ENCODE measurements around the gene BABAM2. TPM values are rescaled to one million over a fixed set of nuclear protein-coding genes. Genes with fewer than 3 reads are reported as not detected.

Gene BABAM2
- total and polyA plus RNA-seq, 4 donors: 17.2 to 53.8 (median 36.5) TPM

DNA sequence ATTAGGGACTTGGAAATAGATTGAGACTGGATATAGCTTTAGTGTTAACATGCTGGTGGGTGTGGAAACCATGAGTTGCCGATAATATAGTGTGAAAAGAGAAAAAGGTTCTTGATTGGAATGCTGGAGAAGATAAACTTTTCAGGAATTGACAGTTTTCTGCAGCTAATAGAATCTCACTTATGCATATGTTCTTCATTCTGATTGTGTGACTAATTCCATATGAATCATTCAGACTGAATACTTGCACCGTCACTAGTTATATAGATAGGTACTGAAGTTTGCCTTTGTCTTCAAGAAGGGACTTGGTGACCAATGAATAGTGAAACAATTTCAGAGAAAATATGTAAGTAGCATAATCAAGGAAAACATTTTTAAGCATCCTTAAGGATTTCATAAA lies 276.4 kb downstream of the BABAM2 start:
- no peaks in the 10 kb centered on the region for H3K27me3 ChIP-seq (ENCODE audit: control insufficient read depth in 1 of 2, insufficient read depth in 2 of 2, low read length in 1 of 2)
- no peak for DNase-seq
- H3K27ac ChIP-seq (ENCODE audit: low read depth in 1 of 2, low read length in 2 of 2): no peak overlapping the region
- H3K36me3 ChIP-seq (ENCODE audit: control insufficient read depth in 1 of 2, insufficient read depth in 2 of 2, low read length in 1 of 2): no peaks in the 10 kb centered on the region
- WGBS, 2 donors: 95 to 97% methylated on average over 2 of the region's 2 CpGs
- intact Hi-C loops (cut with DNase I): no loop called here
- no peak overlapping the region for H3K4me3 ChIP-seq (ENCODE audit: low read length in 2 of 2)
- no peaks in the 10 kb centered on the region for H3K9me3 ChIP-seq (ENCODE audit: control insufficient read depth, low read length)
- no peak for ATAC-seq (ENCODE audit: low FRiP score)
- peaks cover 0 to 3% of the 10 kb centered on the region in 2 donors for H3K4me1 ChIP-seq (ENCODE audit: control insufficient read depth in 1 of 2, insufficient read depth in 2 of 2, low read length in 2 of 2)

DNA sequence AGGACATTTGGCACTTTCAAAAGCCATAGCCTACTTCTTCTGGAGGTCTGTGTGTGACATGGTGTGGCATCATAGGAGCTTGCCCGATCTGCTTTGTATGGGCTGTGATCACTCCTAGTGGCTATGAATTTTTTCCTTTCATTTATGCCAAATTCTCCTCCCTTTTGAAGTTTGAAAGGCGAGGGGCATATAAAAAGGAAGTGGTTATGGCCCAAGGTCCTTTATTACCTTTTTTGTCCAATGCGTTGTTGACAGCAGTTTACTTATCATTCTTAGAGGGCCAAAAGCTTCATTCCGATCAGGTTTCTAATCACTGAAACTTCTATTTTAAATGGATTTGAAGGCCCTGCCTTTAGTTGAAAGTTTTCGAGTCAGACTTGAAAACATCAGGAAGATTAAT lies 277.8 kb downstream of the BABAM2 start:
- ATAC-seq (ENCODE audit: low FRiP score): no peak
- no peaks in the 10 kb centered on the region for H3K27me3 ChIP-seq (ENCODE audit: control insufficient read depth in 1 of 2, insufficient read depth in 2 of 2, low read length in 1 of 2)
- peaks cover 0 to 3% of the 10 kb centered on the region in 2 donors for H3K4me1 ChIP-seq (ENCODE audit: control insufficient read depth in 1 of 2, insufficient read depth in 2 of 2, low read length in 2 of 2)
- WGBS, 2 donors: 95 to 96% methylated on average over 5 of the region's 5 CpGs
- intact Hi-C loops (cut with DNase I): no loop called here
- no peaks in the 10 kb centered on the region for H3K9me3 ChIP-seq (ENCODE audit: control insufficient read depth, low read length)
- H3K27ac ChIP-seq (ENCODE audit: low read depth in 1 of 2, low read length in 2 of 2): no peak overlapping the region
- no peak for DNase-seq
- H3K36me3 ChIP-seq (ENCODE audit: control insufficient read depth in 1 of 2, insufficient read depth in 2 of 2, low read length in 1 of 2): no peaks in the 10 kb centered on the region
- H3K4me3 ChIP-seq (ENCODE audit: low read length in 2 of 2): no peak overlapping the region

DNA sequence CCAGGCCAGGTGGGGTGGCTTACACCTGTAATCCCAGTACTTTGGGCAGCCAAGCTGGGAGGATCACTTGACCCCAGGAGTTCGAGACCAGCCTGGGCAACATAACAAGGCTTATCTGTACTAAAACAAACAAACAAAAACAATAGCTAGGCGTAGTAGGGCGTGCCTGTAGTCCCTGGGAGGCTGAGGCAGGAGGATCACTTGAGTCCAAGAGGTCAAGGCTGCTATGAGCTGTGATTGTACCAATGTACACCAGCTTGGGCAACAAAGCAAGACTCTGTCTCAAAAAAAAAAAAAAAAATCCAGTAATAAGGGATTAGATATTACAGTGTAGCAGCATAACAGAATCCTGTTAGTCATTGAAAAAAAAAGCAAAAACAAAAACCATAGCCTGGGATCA lies 279.0 kb downstream of the BABAM2 start:
- DNase-seq (no peak), ATAC-seq (ENCODE audit: low FRiP score) (no peak)
- intact Hi-C loops (cut with DNase I): no loop called here
- 80 to 82% methylated on average over 3 of the region's 3 CpGs for WGBS, 2 donors
- H3K27me3 ChIP-seq (ENCODE audit: control insufficient read depth in 1 of 2, insufficient read depth in 2 of 2, low read length in 1 of 2): no peaks in the 10 kb centered on the region
- peaks cover 0 to 1% of the 10 kb centered on the region in 2 donors for H3K4me1 ChIP-seq (ENCODE audit: control insufficient read depth in 1 of 2, insufficient read depth in 2 of 2, low read length in 2 of 2)
- H3K9me3 ChIP-seq (ENCODE audit: control insufficient read depth, low read length): no peaks in the 10 kb centered on the region
- no peaks in the 10 kb centered on the region for H3K36me3 ChIP-seq (ENCODE audit: control insufficient read depth in 1 of 2, insufficient read depth in 2 of 2, low read length in 1 of 2)
- no peak overlapping the region for H3K27ac ChIP-seq (ENCODE audit: low read depth in 1 of 2, low read length in 2 of 2)
- no peak overlapping the region for H3K4me3 ChIP-seq (ENCODE audit: low read length in 2 of 2)

DNA sequence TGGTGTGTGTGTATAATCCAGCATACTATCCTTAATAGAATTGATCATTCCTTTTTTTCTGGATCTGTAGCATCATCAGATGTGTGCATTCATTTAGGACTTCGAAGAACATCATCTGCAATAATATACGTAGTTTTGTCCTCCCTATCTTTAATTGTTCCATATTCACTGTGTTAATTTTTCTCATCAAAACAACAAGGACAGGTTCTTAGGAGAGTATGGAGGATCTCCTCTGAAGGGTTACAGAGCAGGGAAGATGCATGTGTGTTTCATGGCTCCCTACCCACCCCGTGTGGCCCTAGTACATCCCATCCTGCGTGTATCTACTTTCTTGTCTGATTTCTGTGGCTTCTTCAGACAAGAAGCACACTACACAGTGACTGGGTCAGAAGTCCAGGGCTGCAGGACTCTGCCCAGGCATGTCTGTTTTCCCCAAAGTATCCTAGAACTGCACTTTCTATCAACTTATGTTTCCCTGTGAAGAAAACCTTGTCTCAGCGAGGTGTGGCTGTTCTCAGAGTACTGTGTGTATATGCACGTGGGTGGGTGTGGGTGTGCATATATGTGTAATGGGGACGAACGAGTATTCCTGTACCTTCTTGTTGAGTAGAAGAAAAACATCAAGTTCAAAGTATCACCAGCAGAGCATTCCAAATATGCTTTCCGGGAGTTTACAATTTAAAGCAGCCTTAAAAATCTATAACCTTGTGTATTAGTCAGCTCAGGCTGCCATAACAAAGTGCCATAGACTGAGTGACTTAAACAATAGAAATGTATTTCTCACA lies 281.8 kb downstream of the BABAM2 start:
- Histone ChIP-seq H3K36me3 (ENCODE audit: control insufficient read depth in 1 of 2, insufficient read depth in 2 of 2, low read length in 1 of 2) (no peaks in the 10 kb centered on the region), H3K27ac (ENCODE audit: low read depth in 1 of 2, low read length in 2 of 2) (no peak overlapping the region), H3K27me3 (ENCODE audit: control insufficient read depth in 1 of 2, insufficient read depth in 2 of 2, low read length in 1 of 2) (no peaks in the 10 kb centered on the region), H3K4me3 (ENCODE audit: low read length in 2 of 2) (no peak overlapping the region), H3K9me3 (ENCODE audit: control insufficient read depth, low read length) (no peaks in the 10 kb centered on the region), H3K4me1 (ENCODE audit: control insufficient read depth in 1 of 2, insufficient read depth in 2 of 2, low read length in 2 of 2) (no peaks in the 10 kb centered on the region)
- ATAC-seq (ENCODE audit: low FRiP score) (no peak), DNase-seq (no peak)
- intact Hi-C loops (cut with DNase I): no loop called here
- 92 to 94% methylated on average over 9 of the region's 9 CpGs for WGBS, 2 donors

DNA sequence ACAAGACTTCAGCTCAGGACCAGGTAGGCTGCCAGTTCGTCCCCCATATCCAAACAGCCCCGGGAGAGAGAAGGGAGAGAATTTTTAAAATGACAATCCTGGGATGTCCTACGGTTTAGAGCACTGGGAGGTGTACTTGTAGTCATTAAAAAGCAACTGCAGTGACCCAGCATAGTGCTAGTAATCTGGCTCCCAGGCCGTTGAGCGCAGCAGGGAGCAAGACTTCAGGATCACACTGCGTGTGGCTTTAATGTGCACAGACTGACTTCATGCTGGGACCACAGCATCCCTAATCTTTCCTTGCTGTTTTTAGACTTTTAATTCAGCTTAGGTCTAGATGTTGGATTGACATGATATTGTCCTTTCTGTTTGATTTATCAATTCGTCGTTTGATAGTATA lies 282.8 kb downstream of the BABAM2 start:
- 78 to 86% methylated on average over 8 of the region's 8 CpGs for WGBS, 2 donors
- Histone ChIP-seq H3K4me1 (ENCODE audit: control insufficient read depth in 1 of 2, insufficient read depth in 2 of 2, low read length in 2 of 2) (no peaks in the 10 kb centered on the region), H3K36me3 (ENCODE audit: control insufficient read depth in 1 of 2, insufficient read depth in 2 of 2, low read length in 1 of 2) (no peaks in the 10 kb centered on the region), H3K27ac (ENCODE audit: low read depth in 1 of 2, low read length in 2 of 2) (no peak overlapping the region), H3K4me3 (ENCODE audit: low read length in 2 of 2) (no peak overlapping the region), H3K9me3 (ENCODE audit: control insufficient read depth, low read length) (no peaks in the 10 kb centered on the region), H3K27me3 (ENCODE audit: control insufficient read depth in 1 of 2, insufficient read depth in 2 of 2, low read length in 1 of 2) (no peaks in the 10 kb centered on the region)
- DNase-seq: no peak
- intact Hi-C loops (cut with DNase I): no loop called here
- no peak for ATAC-seq (ENCODE audit: low FRiP score)

DNA sequence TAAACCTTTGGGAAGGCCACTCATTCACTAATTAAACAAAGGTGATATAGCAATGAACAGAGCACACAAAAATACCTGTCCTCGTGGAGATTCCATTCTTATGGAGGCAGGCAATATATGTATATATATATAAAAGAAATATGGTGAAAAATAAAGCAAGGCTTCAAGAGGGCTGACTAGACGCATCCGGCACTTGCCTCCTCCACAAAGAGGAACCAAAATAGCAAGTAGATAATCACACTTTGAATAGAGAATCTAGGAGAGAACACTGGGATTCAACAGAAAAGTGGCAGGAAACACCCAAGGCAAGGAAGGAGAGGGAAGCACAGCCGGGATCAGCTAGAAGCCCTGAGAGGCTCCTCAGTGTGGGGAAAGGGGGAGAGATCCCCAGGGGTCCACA lies 283.7 kb downstream of the BABAM2 start:
- H3K9me3 ChIP-seq (ENCODE audit: control insufficient read depth, low read length): no peaks in the 10 kb centered on the region
- no peaks in the 10 kb centered on the region for H3K4me1 ChIP-seq (ENCODE audit: control insufficient read depth in 1 of 2, insufficient read depth in 2 of 2, low read length in 2 of 2)
- H3K27me3 ChIP-seq (ENCODE audit: control insufficient read depth in 1 of 2, insufficient read depth in 2 of 2, low read length in 1 of 2): no peaks in the 10 kb centered on the region
- H3K4me3 ChIP-seq (ENCODE audit: low read length in 2 of 2): no peak overlapping the region
- H3K36me3 ChIP-seq (ENCODE audit: control insufficient read depth in 1 of 2, insufficient read depth in 2 of 2, low read length in 1 of 2): no peaks in the 10 kb centered on the region
- WGBS, 2 donors: 96 to 98% methylated on average over 4 of the region's 4 CpGs
- DNase-seq (no peak), ATAC-seq (ENCODE audit: low FRiP score) (no peak)
- intact Hi-C loops (cut with DNase I): no loop called here
- no peak overlapping the region for H3K27ac ChIP-seq (ENCODE audit: low read depth in 1 of 2, low read length in 2 of 2)

DNA sequence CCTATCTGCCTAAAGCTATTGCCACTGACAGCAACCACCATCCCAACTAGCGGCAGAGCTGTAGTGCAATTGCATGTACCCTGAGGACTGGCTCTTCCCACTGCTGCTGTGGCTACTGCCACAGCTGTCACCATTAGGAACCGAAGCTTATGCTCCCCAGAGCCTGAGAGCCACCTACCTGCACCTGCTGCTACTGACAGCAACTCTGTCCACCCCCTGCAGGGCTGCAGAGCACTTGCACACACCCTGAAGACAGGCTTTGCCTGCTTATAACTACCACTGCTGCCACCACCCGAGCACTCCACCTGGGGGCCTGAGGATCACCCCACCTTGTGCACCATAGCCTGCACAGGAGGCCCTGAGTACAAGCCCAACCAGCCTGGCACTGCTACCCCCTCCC lies 284.5 kb downstream of the BABAM2 start:
- Histone ChIP-seq H3K9me3 (ENCODE audit: control insufficient read depth, low read length) (no peaks in the 10 kb centered on the region), H3K36me3 (ENCODE audit: control insufficient read depth in 1 of 2, insufficient read depth in 2 of 2, low read length in 1 of 2) (no peaks in the 10 kb centered on the region), H3K4me3 (ENCODE audit: low read length in 2 of 2) (no peak overlapping the region), H3K27ac (ENCODE audit: low read depth in 1 of 2, low read length in 2 of 2) (no peak overlapping the region), H3K27me3 (ENCODE audit: control insufficient read depth in 1 of 2, insufficient read depth in 2 of 2, low read length in 1 of 2) (no peaks in the 10 kb centered on the region), H3K4me1 (ENCODE audit: control insufficient read depth in 1 of 2, insufficient read depth in 2 of 2, low read length in 2 of 2) (no peaks in the 10 kb centered on the region)
- 94 to 97% methylated on average over 3 of the region's 3 CpGs for WGBS, 2 donors
- ATAC-seq (ENCODE audit: low FRiP score) (no peak), DNase-seq (no peak)
- intact Hi-C loops (cut with DNase I): no loop called here

DNA sequence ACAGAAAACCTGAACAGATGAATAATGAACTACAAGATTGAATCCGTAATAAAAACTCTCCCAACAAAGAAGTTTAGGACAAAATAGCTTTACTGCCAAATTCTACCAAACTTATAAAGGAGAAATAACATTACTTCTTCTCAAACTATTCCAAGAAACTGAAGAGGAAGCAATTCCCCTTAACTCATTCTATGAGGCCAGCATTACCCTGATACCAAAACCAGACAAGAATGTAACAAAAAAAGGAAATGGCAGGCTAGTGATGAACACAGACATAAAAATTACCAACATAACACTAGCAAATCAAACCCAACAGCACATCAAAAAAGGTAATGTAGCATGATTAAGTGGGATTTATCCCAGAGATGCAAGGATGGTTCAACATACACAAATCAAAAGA lies 288.4 kb downstream of the BABAM2 start:
- no peaks in the 10 kb centered on the region for H3K27me3 ChIP-seq (ENCODE audit: control insufficient read depth in 1 of 2, insufficient read depth in 2 of 2, low read length in 1 of 2)
- intact Hi-C loops (cut with DNase I): no loop called here
- no peaks in the 10 kb centered on the region for H3K9me3 ChIP-seq (ENCODE audit: control insufficient read depth, low read length)
- WGBS, 2 donors: 89 to 90% methylated on average over 1 of the region's 1 CpG
- H3K36me3 ChIP-seq (ENCODE audit: control insufficient read depth in 1 of 2, insufficient read depth in 2 of 2, low read length in 1 of 2): no peaks in the 10 kb centered on the region
- DNase-seq: no peak
- ATAC-seq (ENCODE audit: low FRiP score): no peak
- no peaks in the 10 kb centered on the region for H3K4me1 ChIP-seq (ENCODE audit: control insufficient read depth in 1 of 2, insufficient read depth in 2 of 2, low read length in 2 of 2)
- H3K27ac ChIP-seq (ENCODE audit: low read depth in 1 of 2, low read length in 2 of 2): no peak overlapping the region
- H3K4me3 ChIP-seq (ENCODE audit: low read length in 2 of 2): no peak overlapping the region

DNA sequence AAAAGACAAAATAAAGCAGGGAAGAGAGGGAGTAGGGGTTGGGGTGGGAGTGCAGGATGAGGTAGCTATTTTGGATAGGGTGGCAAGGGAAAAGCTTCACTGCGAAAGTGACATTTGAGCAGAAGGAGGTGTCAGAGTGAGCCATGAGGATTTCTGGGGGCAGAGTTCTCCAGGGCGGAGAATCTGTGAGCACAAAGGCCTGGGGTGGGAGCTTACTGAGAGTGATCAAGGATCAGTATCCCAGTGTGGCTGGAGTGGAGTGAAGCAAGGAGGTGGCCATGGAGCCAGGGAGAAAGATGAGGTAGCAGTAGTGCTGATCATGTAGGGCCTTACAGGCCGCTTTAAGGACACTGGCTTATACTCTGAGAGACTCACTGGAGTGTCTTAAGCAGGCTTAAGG lies 291.3 kb downstream of the BABAM2 start:
- intact Hi-C loops (cut with DNase I): no loop called here
- no peak for DNase-seq
- WGBS, 2 donors: 99 to 100% methylated on average over 3 of the region's 3 CpGs
- no peaks in the 10 kb centered on the region for H3K36me3 ChIP-seq (ENCODE audit: control insufficient read depth in 1 of 2, insufficient read depth in 2 of 2, low read length in 1 of 2)
- H3K4me1 ChIP-seq (ENCODE audit: control insufficient read depth in 1 of 2, insufficient read depth in 2 of 2, low read length in 2 of 2): no peaks in the 10 kb centered on the region
- H3K4me3 ChIP-seq (ENCODE audit: low read length in 2 of 2): no peak overlapping the region
- H3K27ac ChIP-seq (ENCODE audit: low read depth in 1 of 2, low read length in 2 of 2): no peak overlapping the region
- H3K9me3 ChIP-seq (ENCODE audit: control insufficient read depth, low read length): no peaks in the 10 kb centered on the region
- no peak for ATAC-seq (ENCODE audit: low FRiP score)
- H3K27me3 ChIP-seq (ENCODE audit: control insufficient read depth in 1 of 2, insufficient read depth in 2 of 2, low read length in 1 of 2): no peaks in the 10 kb centered on the region
